T-helper 2 cell (primary cell): Measurements from ENCODE around the gene HYI.
"Not testable (repeated sequence)": the region's sequence is repeated elsewhere in the genome, so short reads cannot be mapped to it uniquely, and the experiment has no call there.

ENCODE experiments used
- DNase-seq, 5 experiments: peaks; one replicate each; pipeline versions ENCODE4 v3.0.0 to v3.0.0-alpha.2; 2012 to 2022

Gene HYI

DNA sequence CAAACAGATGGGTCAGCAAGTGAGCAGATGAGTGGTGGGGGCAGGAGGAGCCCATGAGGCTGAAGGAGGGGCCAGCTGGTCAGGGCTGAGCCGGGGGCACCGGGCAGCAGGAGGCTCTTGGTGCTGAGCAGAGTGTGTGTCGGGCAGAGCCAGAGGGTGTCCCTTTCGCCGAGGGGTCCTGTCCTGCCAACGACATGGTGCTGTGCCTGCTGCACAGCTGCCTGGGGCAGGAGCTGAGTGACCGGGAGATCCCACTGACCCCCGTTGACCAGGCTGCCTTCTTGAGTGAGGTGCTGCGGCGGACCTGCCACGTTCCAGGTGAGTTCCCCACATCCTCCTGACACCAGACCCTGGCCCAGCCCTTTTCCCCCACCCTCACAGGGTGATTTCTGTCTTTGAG is 27.5 kb downstream of the HYI start:
- no peak for DNase-seq

DNA sequence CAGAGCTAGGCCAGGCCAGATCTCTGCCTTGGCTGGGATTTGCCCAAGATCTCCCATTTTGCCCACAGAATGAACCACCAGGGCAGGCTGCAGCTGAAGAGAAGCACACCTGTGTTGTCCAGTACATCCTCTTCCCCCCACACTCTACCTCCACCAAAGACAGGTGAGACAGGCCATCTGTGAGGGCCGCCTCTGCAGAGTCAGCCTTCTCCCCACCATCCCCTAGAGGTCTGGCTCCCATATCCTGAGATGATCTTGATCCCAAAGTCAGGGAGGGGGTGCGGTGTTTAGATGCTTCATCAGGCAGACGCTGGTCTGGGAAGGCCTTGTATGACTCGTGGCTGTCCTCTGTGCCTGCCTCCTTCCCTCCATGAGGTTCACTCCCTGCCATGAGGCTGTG is 28.7 kb downstream of the HYI start:
- DNase-seq, result no peak

DNA sequence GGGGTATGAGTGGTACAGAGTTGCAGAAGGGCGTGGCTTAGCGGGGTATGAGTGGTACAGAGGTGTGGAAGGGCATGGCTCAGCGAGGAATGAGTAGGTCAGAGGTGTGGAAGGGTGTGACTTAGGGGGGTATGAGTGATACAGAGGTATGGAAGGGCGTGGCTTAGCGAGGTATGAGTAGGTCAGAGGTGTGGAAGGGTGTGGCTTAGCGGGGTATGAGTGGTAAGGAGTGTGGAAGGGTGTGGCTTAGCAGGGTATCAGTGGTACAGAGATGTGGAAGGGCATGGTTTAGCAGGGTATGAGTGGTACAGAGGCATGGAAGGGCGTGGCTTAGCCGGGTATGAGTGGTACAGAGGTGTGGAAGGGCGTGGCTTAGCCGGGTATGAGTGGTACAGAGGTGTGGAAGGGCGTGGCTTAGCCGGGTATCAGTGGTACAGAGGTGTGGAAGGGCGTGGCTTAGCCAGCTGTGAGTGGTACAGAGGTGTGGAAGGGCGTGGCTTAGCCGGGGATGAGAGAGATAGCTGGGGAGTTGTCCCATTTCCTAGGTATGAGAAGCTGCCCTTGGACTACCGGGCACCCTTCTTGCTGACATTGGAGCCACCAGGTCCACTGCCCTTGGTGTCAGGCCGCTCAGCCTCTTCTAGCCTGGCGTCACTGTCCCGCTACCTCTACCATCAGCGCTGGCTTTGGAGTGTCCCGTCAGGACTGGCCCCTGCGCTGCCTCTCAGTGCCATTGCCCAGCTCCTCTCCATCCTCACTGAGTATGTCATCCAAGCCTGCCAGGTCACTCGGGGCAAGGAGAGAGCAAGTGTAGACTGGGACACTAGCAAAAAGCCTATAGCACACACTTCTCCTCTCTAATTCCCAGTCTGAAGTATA is 29.8 kb downstream of the HYI start:
- peak in 1 of 5 experiments; percentile 30 for DNase-seq

DNA sequence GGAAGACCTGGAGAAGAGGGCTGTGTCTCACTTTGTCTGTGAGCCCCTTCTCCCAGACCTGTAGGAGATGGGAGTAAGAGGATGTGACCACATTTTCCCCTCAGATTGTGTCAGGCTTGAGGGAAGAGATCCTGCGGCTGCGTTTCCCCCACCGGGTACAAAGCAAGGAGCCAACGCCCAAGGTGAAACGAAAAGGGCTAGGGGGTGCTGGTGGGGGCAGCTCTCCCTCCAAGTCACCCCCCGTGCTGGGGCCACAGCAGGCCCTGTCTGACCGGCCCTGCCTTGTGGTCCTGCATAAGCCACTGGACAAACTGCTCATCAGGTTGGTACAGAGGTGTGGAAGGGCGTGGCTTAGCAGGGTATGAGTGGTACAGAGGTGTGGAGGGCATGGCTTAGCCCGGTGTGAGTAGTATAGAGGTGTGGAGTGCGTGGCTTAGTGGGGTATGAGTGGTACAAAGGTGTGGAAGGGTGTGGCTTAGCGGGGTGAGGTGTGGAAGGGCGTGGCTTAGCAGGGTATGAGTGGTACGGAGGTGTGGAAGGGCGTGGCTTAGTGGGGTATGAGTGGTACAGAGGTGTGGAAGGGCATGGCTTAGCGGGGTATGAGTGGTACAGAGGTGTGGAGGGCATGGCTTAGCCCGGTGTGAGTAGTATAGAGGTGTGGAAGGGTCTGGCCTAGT is 30.6 kb downstream of the HYI start:
- no peak for DNase-seq

DNA sequence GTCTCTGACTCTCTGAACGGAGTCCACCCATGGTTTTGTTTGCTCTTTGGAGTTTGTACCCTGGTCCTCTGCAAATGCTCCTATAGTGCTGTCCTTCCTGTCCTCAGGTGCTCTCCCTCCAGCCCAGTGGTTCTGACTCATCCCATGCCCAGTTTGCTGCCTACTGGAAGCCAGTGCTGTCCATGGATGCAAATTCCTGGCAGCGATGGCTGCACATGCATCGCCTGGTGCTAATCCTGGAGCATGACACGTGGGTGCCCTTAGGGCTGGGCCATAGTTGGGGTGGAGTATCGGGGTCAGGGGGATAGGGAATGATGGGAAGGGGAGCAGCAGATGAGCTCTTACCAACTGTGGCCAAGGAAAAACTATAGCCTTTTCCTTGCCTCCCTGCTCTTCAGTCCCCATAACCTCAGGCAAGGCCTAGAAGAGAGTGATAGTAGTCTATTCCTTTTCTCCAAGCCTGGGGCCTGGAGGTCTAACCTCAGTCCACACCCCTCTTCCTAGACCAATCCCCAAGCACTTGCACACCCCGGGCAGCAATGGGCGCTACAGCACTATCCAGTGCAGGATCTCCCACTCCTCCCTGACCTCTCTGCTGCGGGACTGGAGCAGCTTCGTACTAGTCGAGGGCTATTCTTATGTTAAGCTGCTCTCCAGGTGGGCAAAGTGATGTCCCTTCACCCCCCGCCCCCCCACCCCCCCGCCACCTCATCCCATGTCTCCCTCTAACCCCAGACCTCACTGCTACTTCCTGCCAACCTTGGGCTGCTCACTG is 31.6 kb downstream of the HYI start:
- DNase-seq, result no peak

DNA sequence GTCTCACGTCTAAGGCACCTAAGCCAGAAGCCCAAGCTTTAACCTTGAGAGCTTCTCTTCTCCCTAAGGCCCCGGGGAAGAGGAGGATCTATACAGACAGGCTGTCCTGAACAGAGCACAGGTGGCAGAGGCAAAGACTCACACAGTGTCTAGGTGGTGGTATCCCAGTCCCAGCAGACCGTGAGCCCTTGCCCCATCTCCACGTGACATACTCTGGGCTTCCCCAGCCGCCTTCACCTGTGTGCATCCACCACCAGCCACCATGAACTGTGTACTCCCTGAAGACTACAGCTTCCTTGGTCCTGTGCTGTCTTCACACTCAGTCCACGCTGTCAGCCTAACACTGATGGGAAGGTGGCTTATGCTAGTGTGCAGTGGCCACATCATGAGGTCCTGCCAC is 32.3 kb downstream of the HYI start:
- no peak for DNase-seq

DNA sequence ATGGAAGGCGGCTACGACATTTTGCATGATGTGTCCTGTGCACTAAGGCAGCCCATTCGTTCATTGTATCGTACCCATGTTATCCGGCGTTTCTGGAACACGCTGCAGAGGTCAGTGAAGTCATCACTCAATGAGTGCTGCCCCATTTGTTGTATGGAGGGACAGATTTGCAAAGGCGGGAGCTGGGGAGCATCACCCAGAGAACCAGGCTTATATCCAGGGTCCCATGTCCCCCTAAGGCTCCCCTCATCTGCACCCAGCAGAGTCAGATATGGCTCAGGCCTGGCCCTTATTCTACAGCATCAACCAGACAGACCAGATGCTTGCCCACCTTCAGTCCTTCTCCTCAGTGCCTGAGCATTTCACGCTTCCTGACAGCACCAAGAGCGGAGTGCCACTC is 32.9 kb downstream of the HYI start:
- DNase-seq, result no peak

DNA sequence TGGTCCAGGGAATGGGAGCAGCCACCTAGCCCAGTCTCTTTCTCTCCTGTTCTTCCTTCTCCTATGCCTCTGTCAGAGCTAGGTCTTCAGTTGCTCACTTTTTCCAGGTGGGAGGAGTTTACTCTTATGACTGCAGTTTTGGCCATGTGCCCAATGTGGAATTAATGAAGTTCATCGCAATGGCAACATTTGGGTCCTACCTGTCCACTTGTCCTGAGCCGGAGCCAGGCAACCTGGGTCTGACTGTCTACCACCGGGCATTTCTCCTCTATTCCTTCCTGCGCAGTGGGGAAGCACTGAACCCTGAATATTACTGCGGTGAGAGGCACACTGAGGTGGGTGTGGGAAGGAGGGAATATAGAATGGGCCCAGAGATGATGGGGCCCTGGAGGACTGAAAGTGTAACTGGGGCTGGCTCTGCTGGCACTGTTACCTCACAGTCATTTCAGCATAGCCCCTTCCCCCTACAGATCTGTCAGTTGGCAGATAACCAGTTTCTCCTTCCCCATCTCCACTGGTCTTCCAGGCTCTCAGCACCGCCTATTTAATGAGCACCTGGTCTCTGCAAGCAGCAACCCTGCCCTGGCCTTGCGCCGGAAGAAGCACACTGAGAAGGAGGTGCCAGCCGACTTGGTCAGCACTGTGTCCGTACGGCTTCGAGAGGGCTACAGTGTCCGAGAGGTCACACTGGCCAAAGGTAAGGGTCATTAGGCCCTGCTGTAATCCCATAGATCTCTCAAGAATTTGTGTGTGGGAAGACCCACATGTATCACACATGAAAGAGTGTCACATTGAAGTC is 33.9 kb downstream of the HYI start:
- DNase-seq, result no peak

DNA sequence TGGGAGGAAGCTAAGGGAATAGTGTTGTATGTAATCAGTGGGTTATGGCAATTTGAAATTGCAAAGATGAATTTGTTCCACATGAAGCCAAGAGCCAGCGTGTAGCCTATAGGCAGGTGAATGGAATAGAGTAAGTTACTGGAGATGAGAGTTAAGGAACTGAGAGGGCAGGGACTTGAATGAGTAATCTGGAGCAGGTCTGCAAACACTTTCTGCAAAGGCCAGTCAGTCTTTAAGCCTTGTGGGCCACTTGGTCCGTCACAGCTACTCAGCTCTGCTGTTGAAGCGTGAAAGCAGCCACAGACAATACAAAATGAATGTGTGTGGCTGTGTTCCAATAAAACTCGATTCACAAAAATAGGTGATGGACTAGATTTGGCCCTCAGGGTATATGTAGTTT is 34.9 kb downstream of the HYI start:
- no peak for DNase-seq

DNA sequence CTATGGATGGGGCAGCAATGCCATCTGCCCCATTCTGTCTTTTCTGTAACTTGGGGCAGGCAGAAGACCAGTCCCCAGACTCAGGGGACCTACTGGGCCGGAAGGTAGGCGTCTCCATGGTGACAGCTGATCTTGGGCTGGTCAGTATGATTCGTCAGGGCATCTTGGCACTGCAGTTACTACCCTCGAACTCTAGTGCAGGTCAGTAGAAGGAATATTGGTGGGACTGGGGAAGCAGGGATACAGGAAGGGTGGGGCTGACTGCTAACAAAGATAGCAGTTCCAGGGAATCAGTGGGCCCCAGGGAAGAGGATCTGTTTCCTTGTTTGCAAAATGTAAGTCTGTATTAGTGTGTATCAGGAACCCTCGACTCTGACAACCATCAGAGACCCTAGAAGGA is 37.8 kb downstream of the HYI start:
- DNase-seq, result no peak

DNA sequence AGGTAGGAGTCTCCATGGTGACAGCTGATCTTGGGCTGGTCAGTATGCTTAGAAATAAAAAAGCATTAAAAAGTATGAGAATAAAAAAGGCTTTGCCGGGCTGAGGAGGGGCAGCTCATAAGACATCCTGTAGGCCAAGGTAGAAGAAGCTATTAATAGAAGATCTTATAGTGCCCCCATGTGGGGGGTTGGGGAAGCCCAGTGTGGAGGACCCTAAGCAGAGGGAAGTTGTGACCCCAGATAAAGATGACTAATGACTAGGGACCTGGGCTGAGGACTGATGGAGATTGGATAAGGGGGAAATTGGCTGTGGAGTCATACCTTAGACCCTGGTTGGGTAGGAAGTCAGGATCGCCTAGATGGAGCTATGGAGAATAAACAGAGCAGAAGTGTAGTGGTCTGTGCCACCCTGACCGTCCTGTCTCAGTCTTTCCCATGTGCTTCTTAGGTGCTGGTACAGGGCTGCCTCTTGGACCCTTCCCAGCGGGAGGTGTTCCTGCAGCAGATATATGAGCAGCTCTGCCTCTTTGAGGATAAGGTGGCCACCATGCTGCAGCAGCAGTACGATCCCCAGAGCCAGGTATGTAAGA is 39.0 kb downstream of the HYI start:
- DNase-seq, result peak in 4 of 5 experiments; percentile 31 to 58 (median 46)

DNA sequence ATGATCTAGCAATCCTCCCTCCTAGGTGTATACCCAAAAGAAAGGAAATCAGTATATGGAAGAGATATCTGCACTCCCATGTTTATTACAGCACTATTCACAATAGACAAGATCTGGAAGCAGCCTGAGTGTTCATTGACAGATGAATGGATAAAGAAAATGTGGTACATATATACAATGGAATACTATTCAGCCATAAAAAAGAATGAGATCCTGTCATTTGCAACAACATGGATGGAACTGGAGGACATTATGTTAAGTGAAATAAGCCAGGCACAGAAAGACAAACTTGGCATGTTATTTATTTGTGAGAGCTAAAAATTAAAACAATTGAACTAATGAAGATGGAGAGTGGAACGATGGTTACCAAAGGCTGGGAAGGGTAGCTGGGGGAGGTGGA is 40.3 kb downstream of the HYI start:
- DNase-seq, result not testable (repeated sequence)

DNA sequence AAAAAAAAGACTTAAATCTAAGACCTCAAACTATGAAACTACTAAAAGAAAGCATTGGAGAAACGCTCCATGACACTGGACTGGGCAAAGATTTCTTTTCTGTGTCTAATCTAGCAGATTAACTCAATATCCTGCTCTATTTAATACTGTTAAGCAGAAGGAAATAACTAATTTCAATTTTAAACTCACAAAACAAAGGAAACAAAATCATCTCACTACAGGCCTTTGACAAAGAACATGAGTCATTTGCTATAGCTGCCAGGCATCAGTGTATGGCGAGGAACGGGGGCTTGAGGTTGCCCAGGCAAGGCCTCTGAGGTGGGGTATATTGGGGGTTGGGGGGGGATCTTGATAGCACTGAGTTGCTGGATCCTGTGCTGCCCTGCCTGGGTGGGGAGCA is 43.2 kb downstream of the HYI start:
- no peak for DNase-seq

DNA sequence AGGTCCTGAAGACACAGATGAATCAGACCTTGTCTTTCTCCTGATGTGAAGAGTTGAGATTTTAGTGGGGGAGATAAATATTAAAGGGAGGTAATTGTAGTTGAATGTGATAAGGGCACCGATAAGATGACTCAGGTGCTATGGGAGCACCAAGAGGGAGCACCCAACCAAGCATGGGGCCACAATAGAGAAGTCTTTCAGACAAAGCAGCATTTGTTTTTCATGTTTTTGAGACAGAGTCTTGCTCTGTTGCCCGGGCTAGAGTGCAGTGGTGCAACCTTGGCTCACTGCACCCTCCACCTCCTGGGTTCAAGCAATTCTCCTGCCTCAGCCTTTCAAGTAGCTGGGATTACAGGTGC is 47.9 kb downstream of the HYI start:
- DNase-seq, result no peak

DNA sequence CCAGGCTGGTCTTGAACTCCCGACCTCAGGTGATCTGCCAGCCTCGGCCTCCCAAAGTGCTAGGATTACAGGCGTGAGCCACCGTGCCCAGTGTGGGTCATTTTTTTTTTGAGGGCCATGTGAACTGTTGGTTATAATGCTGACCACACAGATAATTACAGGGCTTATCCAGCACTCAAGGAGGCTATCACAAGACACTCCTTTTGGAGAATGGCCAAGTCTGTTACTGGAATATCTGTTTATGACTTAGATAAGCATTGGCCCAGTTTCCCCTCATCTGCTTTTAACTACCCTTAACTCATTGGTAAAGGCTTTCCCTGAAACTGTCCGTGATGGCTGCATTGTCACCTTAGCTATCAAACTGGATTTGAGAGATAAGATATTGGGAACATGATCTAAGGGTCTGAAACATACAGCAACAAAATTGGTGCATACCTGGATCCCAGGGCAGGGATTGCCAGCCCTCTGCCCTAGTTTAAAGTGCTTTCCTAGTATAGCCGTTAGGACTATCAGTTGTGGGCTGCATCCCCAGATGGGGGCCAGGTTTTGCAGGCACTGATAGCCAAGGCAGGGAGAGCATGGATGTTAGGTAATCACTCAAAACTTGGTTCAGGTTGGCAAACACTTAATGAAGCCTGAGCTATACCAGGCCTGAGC is 48.4 kb downstream of the HYI start:
- no peak for DNase-seq

DNA sequence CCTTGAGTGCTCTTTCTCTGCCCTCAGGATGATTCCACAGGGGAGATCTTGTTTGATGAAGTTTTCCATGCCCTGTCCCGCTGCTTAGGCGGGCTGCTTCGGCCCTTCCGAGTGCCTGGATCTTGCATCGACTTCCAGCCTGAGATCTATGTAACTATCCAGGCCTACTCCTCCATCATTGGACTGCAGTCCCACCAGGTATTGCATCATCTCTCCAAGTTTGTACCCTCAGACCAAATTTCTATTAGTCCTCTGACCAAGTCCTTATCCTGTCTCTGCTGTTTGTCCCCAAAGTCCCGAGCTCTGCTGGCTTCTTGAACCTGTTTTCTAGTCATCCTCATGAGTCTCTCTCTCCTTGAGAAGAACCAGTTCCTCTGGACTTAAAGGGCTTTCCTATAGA is 49.4 kb downstream of the HYI start:
- DNase-seq, result no peak

DNA sequence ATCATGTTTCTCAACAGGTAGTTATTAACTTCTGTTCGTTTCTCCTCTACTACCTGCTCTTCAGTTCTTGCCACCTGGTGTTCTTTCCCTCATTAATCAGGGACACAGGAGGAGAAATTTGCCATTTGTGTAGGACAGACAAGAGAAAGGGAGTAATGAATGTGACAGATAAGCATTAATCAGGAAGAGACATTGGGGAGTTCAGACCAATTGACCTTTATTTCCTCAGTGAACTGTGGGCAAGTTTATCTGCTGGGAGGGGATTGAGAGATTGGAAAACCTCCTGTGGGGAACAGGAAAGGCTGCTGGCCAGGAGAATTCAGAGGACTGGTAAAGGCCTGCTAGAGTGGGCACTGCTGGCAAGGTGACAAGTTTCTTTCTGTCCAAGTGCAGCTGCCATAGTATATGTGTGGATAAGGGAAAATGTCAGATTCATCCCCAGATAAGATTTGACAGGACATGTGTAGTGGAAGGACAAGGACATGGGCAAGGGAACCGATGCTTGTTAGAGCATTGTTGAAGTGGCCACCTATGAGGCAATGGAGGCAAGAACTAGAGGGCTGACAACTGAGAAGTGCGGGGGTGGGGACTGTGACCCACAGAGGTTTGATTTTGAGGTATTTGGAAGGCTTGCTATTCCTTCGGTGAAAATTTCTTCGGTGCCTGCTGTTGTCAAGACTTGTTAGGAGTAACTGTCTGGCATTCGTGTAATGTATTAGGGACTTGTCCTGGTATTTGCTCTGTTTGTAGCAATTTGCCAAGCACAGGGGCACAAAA is 51.5 kb downstream of the HYI start:
- DNase-seq, result no peak
